Glutamatergic neuron (in vitro differentiated cells): Measurements from ENCODE around the gene CNNM3. TPM values are rescaled to one million over a fixed set of nuclear protein-coding genes. Genes with fewer than 3 reads are reported as not detected.

Experiments used
- DNase-seq: peaks from one replicate; pipeline ENCODE4 v3.0.0; 2022
- H3K27ac Mint-ChIP-seq: one replicate; pipeline ENCODE4 v1.8.0; 2020; ENCODE audit warnings: mild to moderate bottlenecking, mixed read lengths, inconsistent platforms; ENCODE audit not compliant: unreplicated experiment
- H3K27me3 Mint-ChIP-seq: one replicate; pipeline ENCODE4 v1.8.0; 2020; ENCODE audit warnings: mild to moderate bottlenecking, moderate library complexity, mixed read lengths, inconsistent platforms; ENCODE audit not compliant: unreplicated experiment
- H3K36me3 Mint-ChIP-seq: one replicate; pipeline ENCODE4 v1.8.0; 2020; ENCODE audit warnings: mild to moderate bottlenecking, mixed read lengths, inconsistent platforms; ENCODE audit not compliant: unreplicated experiment
- H3K4me1 Mint-ChIP-seq: one replicate; pipeline ENCODE4 v1.8.0; 2020; ENCODE audit warnings: mild to moderate bottlenecking, low read depth, mixed read lengths, inconsistent platforms; ENCODE audit not compliant: unreplicated experiment
- H3K4me3 Mint-ChIP-seq: one replicate; pipeline ENCODE4 v1.8.0; 2020; ENCODE audit warnings: mild to moderate bottlenecking, mixed read lengths, inconsistent platforms; ENCODE audit not compliant: unreplicated experiment
- H3K9me3 Mint-ChIP-seq: one replicate; pipeline ENCODE4 v1.8.0; 2020; ENCODE audit warnings: mild to moderate bottlenecking, moderate library complexity, mixed read lengths, inconsistent platforms; ENCODE audit not compliant: unreplicated experiment
- CTCF ChIP-seq: fragments of 200-600 bp; sonication (generic); IDR thresholded peaks from one replicate; pipeline ENCODE4 v1.5.0; 2021; ENCODE audit not compliant: partially characterized antibody, unreplicated experiment
- total RNA-seq: library from RNA; stranded (reverse); fragmentation: NEBNext Ultra II Directional; extraction: Animal tissue kit (Norgen Biotek cat#: 25700); gene quantifications from one replicate; pipeline ENCODE4 v1.2.1, GENCODE V29; 2021; ENCODE audit not compliant: unreplicated experiment

Gene CNNM3
- total RNA-seq, 1 donor from 2014 or later = 22.3 TPM

GRCh38 chr2:96824079-96824870 is 8.2 kb downstream of the CNNM3 start:
- no peaks in the 10 kb centered on the region for H3K9me3 Mint-ChIP-seq
- no peak overlapping the region for H3K4me3 Mint-ChIP-seq
- peaks cover 21% of the 10 kb centered on the region for H3K4me1 Mint-ChIP-seq
- peaks cover 1% of the 10 kb centered on the region for H3K27me3 Mint-ChIP-seq
- no peak for DNase-seq
- H3K36me3 Mint-ChIP-seq = no peaks in the 10 kb centered on the region
- TF ChIP-seq CTCF = no peak
- no peak overlapping the region for H3K27ac Mint-ChIP-seq

- no peak overlapping the region for H3K4me3 Mint-ChIP-seq
- peaks cover 16% of the 10 kb centered on the region for H3K4me1 Mint-ChIP-seq
- DNase-seq = no peak
- no peak for TF ChIP-seq CTCF
- no peaks in the 10 kb centered on the region for H3K36me3 Mint-ChIP-seq
- H3K27ac Mint-ChIP-seq = no peak overlapping the region
- peaks cover 1% of the 10 kb centered on the region for H3K27me3 Mint-ChIP-seq
- no peaks in the 10 kb centered on the region for H3K9me3 Mint-ChIP-seq
Measured at GRCh38 chr2:96825057-96825456, 9.0 kb downstream of the CNNM3 start.

- Mint-ChIP-seq H3K4me3 (no peak overlapping the region), H3K27ac (no peak overlapping the region), H3K4me1 (peaks cover 16% of the 10 kb centered on the region), H3K27me3 (peaks cover 5% of the 10 kb centered on the region), H3K36me3 (no peaks in the 10 kb centered on the region), H3K9me3 (peaks cover 5% of the 10 kb centered on the region)
- no peak for DNase-seq
- no peak for TF ChIP-seq CTCF
Measured at GRCh38 chr2:96826546-96827278, 10.6 kb downstream of the CNNM3 start.

- Mint-ChIP-seq H3K36me3 (no peaks in the 10 kb centered on the region), H3K27me3 (peaks cover 8% of the 10 kb centered on the region), H3K4me1 (peaks cover 32% of the 10 kb centered on the region), H3K27ac (peak overlapping the region; percentile 43), H3K4me3 (no peak overlapping the region), H3K9me3 (peaks cover 13% of the 10 kb centered on the region)
- no peak for TF ChIP-seq CTCF
- no peak for DNase-seq
Measured at GRCh38 chr2:96828436-96828835, 12.4 kb downstream of the CNNM3 start.

GRCh38 chr2:96828874-96829273 is 12.8 kb downstream of the CNNM3 start:
- H3K36me3 Mint-ChIP-seq = no peaks in the 10 kb centered on the region
- no peak overlapping the region for H3K4me3 Mint-ChIP-seq
- peaks cover 35% of the 10 kb centered on the region for H3K4me1 Mint-ChIP-seq
- H3K27me3 Mint-ChIP-seq = peaks cover 9% of the 10 kb centered on the region
- peaks cover 15% of the 10 kb centered on the region for H3K9me3 Mint-ChIP-seq
- TF ChIP-seq CTCF = no peak
- DNase-seq = no peak
- H3K27ac Mint-ChIP-seq = no peak overlapping the region
